ENCODE measurements around the gene PTGES2. TPM values are rescaled to one million over a fixed set of nuclear protein-coding genes. Genes with fewer than 3 reads are reported as not detected.

The PTGES2 gene
- total and polyA plus RNA-seq, 9 of the 15 experiments (the other 6 are each of a cell fraction or from before 2014, with no cell fraction given) = 2.4 to 196 (median 90.1) TPM

GRCh38 chr9:128127990-128128835, 684 bp upstream of the PTGES2 start (continued):
- TF ChIP-seq ZNF639 (CRISPR knock-in tag; conservative IDR thresholded peaks at IDR 0.05 in 1 of 2, IDR thresholded peaks at IDR 0.05 in 1 of 2) (peak in 1 of 2 experiments; percentile 64; a peak in 2 of 4 replicates), ZNF449 (CRISPR knock-in tag; IDR thresholded peaks at IDR 0.05) (no peak), SMARCB1 (IDR thresholded peaks at IDR 0.05; ENCODE audit: insufficient read length, low read depth) (no peak), PTBP1 (IDR thresholded peaks at IDR 0.05; ENCODE audit: low read depth, low read length) (no peak), ZNF197 (CRISPR knock-in tag; IDR thresholded peaks at IDR 0.05; ENCODE audit: low read depth) (no peak), CHAMP1 (IDR thresholded peaks at IDR 0.05) (no peak), TBL1XR1 (IDR thresholded peaks at IDR 0.05; ENCODE audit: low read length in 2 of 2) (no peak; a peak in 1 of 4 replicates), ZNF143 (CRISPR knock-in tag; IDR thresholded peaks at IDR 0.05) (no peak), PURB (CRISPR knock-in tag; IDR thresholded peaks at IDR 0.05; ENCODE audit: low read depth) (no peak), HDAC6 (IDR thresholded peaks at IDR 0.05; ENCODE audit: low read depth, low read length) (no peak), TRIM25 (IDR thresholded peaks at IDR 0.05; ENCODE audit: borderline replicate concordance) (no peak), ZBTB8A (IDR thresholded peaks at IDR 0.05; ENCODE audit: partially characterized antibody) (no peak), SP2 (IDR thresholded peaks at IDR 0.05; ENCODE audit: extremely low read depth, low read depth, low read length, poor library complexity, severe bottlenecking) (no peak), NCOA2 (IDR thresholded peaks at IDR 0.05; ENCODE audit: partially characterized antibody in 2 of 2) (peak in 1 of 2 experiments; percentile 97), TAF9B (IDR thresholded peaks at IDR 0.05; ENCODE audit: partially characterized antibody) (no peak), ZNF75A (CRISPR knock-in tag; IDR thresholded peaks at IDR 0.05) (no peak), ZBTB2 (IDR thresholded peaks at IDR 0.05) (no peak)
